ENCODE results near the gene RALGPS1.
"Not testable (repeated sequence)": the region's sequence is repeated elsewhere in the genome, so short reads cannot be mapped to it uniquely, and the experiment has no call there.

RALGPS1 gene

DNA sequence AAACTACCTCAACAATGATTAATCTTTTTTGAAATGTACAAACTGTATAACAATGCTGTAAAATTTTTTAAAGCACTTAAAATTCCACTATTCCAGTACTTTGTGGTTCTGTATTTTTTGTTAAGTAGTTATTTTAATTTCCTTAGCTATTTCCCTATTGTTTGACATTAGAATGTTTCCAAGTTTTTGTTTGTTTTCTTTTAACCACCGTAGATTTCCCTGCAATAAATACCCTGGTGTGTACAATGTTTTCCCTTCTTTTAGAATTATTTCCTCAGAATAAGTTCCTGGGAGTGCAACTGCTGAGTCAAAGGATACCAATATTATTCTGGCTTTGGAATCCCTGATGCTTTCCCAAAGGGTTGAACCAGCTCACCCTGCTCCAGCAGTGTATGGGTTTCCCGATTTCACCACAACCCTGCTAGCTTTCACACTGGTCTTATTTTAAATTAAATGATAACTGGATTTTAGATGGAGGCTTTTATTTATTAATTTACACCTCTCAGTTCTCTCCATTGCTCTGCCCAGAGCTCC is 228.4 kb downstream of the RALGPS1 start:
- H3K27me3 ChIP-seq, result peaks cover 6% of the 10 kb centered on the region
- H3K4me3 ChIP-seq (ENCODE audit: low read depth in 1 of 2, low read length in 1 of 2), result no peak overlapping the region
- H3K4me1 ChIP-seq (ENCODE audit: control insufficient read depth in 1 of 2, insufficient read depth in 1 of 2, low read depth in 1 of 2, low read length in 1 of 2), result no peaks in the 10 kb centered on the region
- H3K9me3 ChIP-seq, result no peaks in the 10 kb centered on the region
- TF ChIP-seq, protein P1, sequence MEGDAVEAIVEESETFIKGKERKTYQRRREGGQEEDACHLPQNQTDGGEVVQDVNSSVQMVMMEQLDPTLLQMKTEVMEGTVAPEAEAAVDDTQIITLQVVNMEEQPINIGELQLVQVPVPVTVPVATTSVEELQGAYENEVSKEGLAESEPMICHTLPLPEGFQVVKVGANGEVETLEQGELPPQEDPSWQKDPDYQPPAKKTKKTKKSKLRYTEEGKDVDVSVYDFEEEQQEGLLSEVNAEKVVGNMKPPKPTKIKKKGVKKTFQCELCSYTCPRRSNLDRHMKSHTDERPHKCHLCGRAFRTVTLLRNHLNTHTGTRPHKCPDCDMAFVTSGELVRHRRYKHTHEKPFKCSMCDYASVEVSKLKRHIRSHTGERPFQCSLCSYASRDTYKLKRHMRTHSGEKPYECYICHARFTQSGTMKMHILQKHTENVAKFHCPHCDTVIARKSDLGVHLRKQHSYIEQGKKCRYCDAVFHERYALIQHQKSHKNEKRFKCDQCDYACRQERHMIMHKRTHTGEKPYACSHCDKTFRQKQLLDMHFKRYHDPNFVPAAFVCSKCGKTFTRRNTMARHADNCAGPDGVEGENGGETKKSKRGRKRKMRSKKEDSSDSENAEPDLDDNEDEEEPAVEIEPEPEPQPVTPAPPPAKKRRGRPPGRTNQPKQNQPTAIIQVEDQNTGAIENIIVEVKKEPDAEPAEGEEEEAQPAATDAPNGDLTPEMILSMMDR (IDR thresholded peaks at IDR 0.05), result no peak
- H3K36me3 ChIP-seq, result no peaks in the 10 kb centered on the region
- H3K27ac ChIP-seq, result no peak overlapping the region

DNA sequence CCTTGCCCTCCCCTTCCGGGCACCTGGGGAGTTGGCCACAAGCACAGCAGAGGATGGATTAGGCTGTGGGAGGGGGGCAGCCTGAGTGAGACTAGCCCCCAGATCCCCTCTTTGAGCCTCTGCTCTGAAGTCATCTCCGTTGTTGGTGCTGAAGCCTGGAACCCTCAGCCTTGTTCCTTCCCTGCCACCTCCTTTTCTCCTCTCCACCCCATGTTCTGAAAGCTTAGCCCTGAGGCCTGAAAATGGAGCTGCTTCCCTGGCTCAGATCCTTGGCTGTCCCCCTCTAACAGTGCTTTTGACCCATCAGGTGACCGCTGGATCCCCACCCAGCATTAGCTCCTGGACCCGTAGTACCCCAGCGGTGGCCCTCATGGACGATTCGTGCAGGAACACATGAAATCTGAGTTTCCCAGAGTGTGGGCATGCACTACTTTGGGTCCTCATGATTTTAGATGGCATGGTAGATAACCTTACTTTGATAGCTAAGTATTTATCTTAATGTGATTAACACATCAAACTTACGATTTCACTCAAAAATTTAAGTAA is 229.4 kb downstream of the RALGPS1 start:
- H3K9me3 ChIP-seq, result no peaks in the 10 kb centered on the region
- TF ChIP-seq, protein P1 (IDR thresholded peaks at IDR 0.05), result no peak
- no peak overlapping the region for H3K27ac ChIP-seq
- no peaks in the 10 kb centered on the region for H3K4me1 ChIP-seq (ENCODE audit: control insufficient read depth in 1 of 2, insufficient read depth in 1 of 2, low read depth in 1 of 2, low read length in 1 of 2)
- H3K4me3 ChIP-seq (ENCODE audit: low read depth in 1 of 2, low read length in 1 of 2), result no peak overlapping the region
- H3K36me3 ChIP-seq, result no peaks in the 10 kb centered on the region
- H3K27me3 ChIP-seq, result peaks cover 6% of the 10 kb centered on the region

DNA sequence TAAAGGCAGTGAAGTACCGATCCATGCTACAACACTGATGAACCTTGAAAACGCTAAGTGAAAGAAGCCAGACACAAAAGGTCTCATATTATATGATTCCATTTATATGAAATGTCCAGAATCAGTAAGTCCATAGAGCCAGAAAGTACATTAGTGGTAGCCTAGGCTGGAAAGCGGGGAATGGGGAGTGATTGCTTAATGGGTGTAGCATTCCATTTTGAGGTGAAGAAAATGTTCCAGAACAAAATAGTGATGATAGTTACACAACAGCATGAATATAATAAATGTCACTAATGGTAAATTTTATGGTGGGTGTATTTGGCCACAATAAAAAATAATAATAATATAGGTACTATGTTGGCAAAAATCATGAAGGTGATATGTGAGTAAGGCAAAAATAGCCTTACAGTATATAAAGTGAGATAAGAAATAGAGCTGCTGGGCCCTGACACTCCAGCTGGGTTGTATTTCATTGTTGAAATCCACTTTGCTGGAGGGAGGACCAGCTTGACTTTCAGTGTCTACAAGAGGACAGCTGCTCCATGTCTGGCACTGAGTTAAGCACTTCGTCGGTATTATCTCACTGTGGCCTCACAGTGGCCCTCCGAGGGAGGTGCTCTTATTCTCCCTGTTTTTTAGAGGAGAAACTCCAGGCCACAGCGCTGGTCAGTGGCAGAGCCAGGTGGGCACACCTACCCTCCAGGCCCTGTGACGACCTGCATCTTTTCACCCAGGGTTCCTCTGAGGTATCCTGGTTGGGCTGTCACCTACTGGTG is 230.3 kb downstream of the RALGPS1 start:
- Histone ChIP-seq H3K9me3 (no peaks in the 10 kb centered on the region), H3K27ac (no peak overlapping the region), H3K36me3 (no peaks in the 10 kb centered on the region)

DNA sequence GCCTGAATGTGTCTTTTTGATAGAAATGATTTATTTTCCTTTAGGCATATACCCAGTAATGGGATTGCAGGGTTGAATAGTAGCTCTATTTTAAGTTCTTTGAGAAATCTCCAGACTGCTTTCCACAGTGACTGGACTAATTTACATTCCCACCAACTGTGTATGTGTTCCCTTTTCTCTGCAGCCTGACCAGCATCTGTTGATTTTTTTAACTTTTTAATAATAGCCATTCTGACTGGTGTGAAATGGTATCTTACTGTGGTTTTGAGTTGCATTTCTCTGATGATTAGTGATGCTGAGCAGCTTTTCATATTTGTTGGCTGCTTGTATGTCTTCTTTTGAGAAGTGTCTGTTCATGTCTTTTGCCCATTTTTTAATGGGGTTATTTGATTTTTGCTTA is 232.3 kb downstream of the RALGPS1 start:
- not testable (repeated sequence) for H3K36me3 ChIP-seq; H3K4me3 ChIP-seq (ENCODE audit: low read depth in 1 of 2, low read length in 1 of 2); H3K9me3 ChIP-seq; H3K27me3 ChIP-seq; H3K27ac ChIP-seq; H3K4me1 ChIP-seq (ENCODE audit: control insufficient read depth in 1 of 2, insufficient read depth in 1 of 2, low read depth in 1 of 2, low read length in 1 of 2)

More for the DNA sequence above, 230.3 kb downstream of the RALGPS1 start:
- Histone ChIP-seq H3K4me1 (ENCODE audit: control insufficient read depth in 1 of 2, insufficient read depth in 1 of 2, low read depth in 1 of 2, low read length in 1 of 2) (no peaks in the 10 kb centered on the region), H3K27me3 (peaks cover 6% of the 10 kb centered on the region), H3K4me3 (ENCODE audit: low read depth in 1 of 2, low read length in 1 of 2) (no peak overlapping the region)
- TF ChIP-seq, protein P1 (IDR thresholded peaks at IDR 0.05), result no peak

DNA sequence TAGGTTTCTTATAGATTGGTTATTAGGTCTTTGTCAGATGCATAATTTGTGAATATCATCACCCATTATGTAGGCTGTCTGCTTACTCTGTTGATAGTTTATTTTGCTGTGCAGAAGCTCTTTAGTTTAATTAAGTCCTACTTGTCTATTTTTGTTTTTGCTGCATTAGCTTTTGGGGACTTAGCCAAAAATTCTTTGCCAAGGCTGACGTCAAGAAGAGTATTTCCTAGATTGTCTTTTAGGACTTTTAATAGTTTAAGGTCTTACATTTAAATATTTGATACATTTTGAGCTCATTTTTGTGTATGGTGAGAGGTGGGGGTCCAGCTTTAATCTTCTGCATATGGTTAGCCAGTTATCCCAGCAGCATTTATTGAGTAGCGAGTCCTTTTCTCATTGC is 232.7 kb downstream of the RALGPS1 start:
- H3K4me3 ChIP-seq (ENCODE audit: low read depth in 1 of 2, low read length in 1 of 2), result no peak overlapping the region
- H3K27me3 ChIP-seq, result peaks cover 9% of the 10 kb centered on the region
- no peaks in the 10 kb centered on the region for H3K36me3 ChIP-seq
- H3K27ac ChIP-seq, result no peak overlapping the region
- H3K4me1 ChIP-seq (ENCODE audit: control insufficient read depth in 1 of 2, insufficient read depth in 1 of 2, low read depth in 1 of 2, low read length in 1 of 2), result no peaks in the 10 kb centered on the region
- H3K9me3 ChIP-seq, result no peaks in the 10 kb centered on the region
- TF ChIP-seq, protein P1 (IDR thresholded peaks at IDR 0.05), result no peak

DNA sequence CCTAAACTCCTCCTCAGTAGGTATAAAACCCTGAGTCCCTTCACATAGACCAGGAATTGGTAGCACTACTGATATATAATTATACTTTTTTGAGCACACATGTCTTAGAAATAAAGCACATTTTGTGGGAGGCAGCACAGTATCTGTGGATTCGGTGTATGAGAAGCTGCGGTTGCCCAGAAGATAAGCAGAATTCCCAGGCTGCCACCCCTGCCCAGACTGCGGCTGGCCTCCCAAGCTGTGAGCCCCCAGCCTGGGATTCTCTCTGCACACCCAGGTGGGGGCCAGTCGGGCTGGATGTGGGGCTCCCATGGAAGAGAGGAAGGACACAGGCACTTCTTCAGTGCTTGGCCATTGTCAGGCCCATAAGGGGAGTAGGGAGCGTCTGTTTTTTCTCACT is 233.4 kb downstream of the RALGPS1 start:
- H3K27me3 ChIP-seq, result peaks cover 14% of the 10 kb centered on the region
- no peak overlapping the region for H3K27ac ChIP-seq
- H3K4me1 ChIP-seq (ENCODE audit: control insufficient read depth in 1 of 2, insufficient read depth in 1 of 2, low read depth in 1 of 2, low read length in 1 of 2), result no peaks in the 10 kb centered on the region
- no peak overlapping the region for H3K4me3 ChIP-seq (ENCODE audit: low read depth in 1 of 2, low read length in 1 of 2)
- TF ChIP-seq, protein P1 (IDR thresholded peaks at IDR 0.05), result no peak
- H3K36me3 ChIP-seq, result no peaks in the 10 kb centered on the region
- H3K9me3 ChIP-seq, result no peaks in the 10 kb centered on the region
